ENCODE data around the gene CBX8. TPM values are rescaled to one million over a fixed set of nuclear protein-coding genes. Genes with fewer than 3 reads are reported as not detected.

The CBX8 gene
- total and polyA plus RNA-seq, 2 of the 13 experiments (the other 11 are each of a cell fraction or from before 2014, with no cell fraction given), result 0.34 to 12.6 TPM

DNA sequence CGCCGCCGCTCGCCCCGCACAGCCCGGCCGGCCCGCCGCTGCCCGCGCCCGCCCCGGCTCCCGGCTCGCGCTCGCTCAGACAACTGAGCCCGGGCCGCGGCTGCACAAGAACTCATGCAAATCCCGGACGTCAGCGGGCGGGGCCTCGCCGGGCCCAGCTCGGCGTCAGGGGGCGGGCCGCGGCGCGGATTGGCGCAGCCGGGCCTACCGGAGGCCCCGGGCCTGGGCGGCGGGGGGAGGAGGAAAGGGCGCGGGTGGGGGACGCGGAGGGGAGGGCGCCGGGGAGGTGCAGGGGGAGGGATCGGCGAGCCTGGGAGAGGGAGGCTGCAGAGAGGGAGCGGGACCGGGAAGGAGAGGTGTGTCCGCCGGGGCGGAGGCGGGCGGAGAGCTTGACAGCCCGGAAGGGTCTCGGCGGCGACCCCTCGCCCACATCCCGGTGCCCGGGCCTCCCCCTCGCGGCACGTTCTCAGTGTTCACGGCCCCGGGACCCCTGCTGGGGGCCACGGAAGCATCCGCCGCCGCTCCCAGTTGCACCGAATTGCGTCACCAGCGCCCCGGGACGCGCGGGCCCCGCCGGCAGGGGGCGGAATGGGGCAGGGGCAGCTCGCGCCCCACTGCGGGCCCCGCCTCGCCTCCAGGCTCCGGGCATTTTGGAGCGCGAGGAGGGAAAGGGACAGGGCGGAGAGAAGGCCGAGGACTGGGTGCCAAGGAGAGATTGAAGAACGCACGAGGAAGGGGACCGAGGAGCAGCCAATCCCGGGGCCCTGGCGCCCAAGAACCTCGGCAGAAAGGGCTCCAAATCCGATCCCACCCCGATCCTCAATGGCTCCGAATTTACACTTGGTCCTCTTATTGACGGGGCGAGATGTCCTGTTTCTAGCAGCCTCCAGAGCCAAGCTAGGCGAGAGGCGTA, 42.7 kb upstream of the CBX8 start, which contains the start of gene CBX4 (continued):
- peak; percentile 29; the same call in 1 of the 2 replicates for TF ChIP-seq REPIN1 (CRISPR knock-in tag; IDR thresholded peaks at IDR 0.05; ENCODE audit: borderline replicate concordance, low read depth)
- TF ChIP-seq KDM1A (CRISPR knock-in tag; IDR thresholded peaks at IDR 0.05), result peak; percentile 97; the same call in 1 of the 2 replicates
- peak; percentile 87 for TF ChIP-seq POLR2G (IDR thresholded peaks at IDR 0.05; ENCODE audit: low read depth, low read length)
- peak; percentile 71; the same call in 1 of the 2 replicates for TF ChIP-seq GLI4 (CRISPR knock-in tag; IDR thresholded peaks at IDR 0.05; ENCODE audit: borderline replicate concordance)
- TF ChIP-seq RAD51 (IDR thresholded peaks at IDR 0.05; ENCODE audit: borderline replicate concordance), result no peak
- no peak for TF ChIP-seq ZNF430 (CRISPR knock-in tag; IDR thresholded peaks at IDR 0.05)
- TF ChIP-seq, protein P1, sequence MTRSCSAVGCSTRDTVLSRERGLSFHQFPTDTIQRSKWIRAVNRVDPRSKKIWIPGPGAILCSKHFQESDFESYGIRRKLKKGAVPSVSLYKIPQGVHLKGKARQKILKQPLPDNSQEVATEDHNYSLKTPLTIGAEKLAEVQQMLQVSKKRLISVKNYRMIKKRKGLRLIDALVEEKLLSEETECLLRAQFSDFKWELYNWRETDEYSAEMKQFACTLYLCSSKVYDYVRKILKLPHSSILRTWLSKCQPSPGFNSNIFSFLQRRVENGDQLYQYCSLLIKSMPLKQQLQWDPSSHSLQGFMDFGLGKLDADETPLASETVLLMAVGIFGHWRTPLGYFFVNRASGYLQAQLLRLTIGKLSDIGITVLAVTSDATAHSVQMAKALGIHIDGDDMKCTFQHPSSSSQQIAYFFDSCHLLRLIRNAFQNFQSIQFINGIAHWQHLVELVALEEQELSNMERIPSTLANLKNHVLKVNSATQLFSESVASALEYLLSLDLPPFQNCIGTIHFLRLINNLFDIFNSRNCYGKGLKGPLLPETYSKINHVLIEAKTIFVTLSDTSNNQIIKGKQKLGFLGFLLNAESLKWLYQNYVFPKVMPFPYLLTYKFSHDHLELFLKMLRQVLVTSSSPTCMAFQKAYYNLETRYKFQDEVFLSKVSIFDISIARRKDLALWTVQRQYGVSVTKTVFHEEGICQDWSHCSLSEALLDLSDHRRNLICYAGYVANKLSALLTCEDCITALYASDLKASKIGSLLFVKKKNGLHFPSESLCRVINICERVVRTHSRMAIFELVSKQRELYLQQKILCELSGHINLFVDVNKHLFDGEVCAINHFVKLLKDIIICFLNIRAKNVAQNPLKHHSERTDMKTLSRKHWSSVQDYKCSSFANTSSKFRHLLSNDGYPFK (CRISPR knock-in tag; IDR thresholded peaks at IDR 0.05; ENCODE audit: borderline replicate concordance), result peak; percentile 10; the same call in 1 of the 2 replicates
- TF ChIP-seq, protein P2, sequence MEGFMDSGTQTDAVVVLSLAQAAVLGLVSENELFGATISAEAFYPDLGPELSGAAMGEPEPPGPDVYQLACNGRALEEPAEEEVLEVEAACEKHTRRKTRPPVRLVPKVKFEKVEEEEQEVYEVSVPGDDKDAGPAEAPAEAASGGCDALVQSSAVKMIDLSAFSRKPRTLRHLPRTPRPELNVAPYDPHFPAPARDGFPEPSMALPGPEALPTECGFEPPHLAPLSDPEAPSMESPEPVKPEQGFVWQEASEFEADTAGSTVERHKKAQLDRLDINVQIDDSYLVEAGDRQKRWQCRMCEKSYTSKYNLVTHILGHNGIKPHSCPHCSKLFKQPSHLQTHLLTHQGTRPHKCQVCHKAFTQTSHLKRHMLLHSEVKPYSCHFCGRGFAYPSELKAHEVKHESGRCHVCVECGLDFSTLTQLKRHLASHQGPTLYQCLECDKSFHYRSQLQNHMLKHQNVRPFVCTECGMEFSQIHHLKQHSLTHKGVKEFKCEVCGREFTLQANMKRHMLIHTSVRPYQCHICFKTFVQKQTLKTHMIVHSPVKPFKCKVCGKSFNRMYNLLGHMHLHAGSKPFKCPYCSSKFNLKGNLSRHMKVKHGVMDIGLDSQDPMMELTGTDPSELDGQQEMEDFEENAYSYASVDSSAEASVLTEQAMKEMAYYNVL (CRISPR knock-in tag; IDR thresholded peaks at IDR 0.05; ENCODE audit: borderline replicate concordance), result peak; percentile 46; the same call in 1 of the 2 replicates
- TF ChIP-seq HNRNPH1 (optimal IDR thresholded peaks at IDR 0.05; ENCODE audit: low read depth, low read length), result peak; percentile 56
- peak; percentile 61; the same call in 1 of the 2 replicates for TF ChIP-seq CC2D1A (CRISPR knock-in tag; IDR thresholded peaks at IDR 0.05)
- TF ChIP-seq, protein P3, sequence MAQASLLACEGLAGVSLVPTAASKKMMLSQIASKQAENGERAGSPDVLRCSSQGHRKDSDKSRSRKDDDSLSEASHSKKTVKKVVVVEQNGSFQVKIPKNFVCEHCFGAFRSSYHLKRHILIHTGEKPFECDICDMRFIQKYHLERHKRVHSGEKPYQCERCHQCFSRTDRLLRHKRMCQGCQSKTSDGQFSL (CRISPR knock-in tag; IDR thresholded peaks at IDR 0.05), result 0 out of 2 replicates have a peak, but pooled peaks have one; percentile 68
- TF ChIP-seq, protein P4, sequence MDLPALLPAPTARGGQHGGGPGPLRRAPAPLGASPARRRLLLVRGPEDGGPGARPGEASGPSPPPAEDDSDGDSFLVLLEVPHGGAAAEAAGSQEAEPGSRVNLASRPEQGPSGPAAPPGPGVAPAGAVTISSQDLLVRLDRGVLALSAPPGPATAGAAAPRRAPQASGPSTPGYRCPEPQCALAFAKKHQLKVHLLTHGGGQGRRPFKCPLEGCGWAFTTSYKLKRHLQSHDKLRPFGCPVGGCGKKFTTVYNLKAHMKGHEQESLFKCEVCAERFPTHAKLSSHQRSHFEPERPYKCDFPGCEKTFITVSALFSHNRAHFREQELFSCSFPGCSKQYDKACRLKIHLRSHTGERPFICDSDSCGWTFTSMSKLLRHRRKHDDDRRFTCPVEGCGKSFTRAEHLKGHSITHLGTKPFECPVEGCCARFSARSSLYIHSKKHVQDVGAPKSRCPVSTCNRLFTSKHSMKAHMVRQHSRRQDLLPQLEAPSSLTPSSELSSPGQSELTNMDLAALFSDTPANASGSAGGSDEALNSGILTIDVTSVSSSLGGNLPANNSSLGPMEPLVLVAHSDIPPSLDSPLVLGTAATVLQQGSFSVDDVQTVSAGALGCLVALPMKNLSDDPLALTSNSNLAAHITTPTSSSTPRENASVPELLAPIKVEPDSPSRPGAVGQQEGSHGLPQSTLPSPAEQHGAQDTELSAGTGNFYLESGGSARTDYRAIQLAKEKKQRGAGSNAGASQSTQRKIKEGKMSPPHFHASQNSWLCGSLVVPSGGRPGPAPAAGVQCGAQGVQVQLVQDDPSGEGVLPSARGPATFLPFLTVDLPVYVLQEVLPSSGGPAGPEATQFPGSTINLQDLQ (CRISPR knock-in tag; IDR thresholded peaks at IDR 0.05), result peak; percentile 77
- TF ChIP-seq, protein P5, sequence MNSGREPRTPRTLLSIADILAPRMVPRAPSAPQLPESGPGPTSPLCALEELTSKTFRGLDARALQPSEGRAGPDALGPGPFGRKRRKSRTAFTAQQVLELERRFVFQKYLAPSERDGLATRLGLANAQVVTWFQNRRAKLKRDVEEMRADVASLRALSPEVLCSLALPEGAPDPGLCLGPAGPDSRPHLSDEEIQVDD (CRISPR knock-in tag; IDR thresholded peaks at IDR 0.05; ENCODE audit: borderline replicate concordance), result no peak
- TF ChIP-seq NR2F2 (IDR thresholded peaks at IDR 0.05; ENCODE audit: borderline replicate concordance, low read depth), result no peak; the same call in 1 of the 2 replicates
- TF ChIP-seq DPF2 (CRISPR knock-in tag; IDR thresholded peaks at IDR 0.05; ENCODE audit: borderline replicate concordance, low read depth), result peak; percentile 68; the same call in 1 of the 2 replicates
- no peak for TF ChIP-seq NFE2 (CRISPR knock-in tag; IDR thresholded peaks at IDR 0.05)
- TF ChIP-seq, protein P6, sequence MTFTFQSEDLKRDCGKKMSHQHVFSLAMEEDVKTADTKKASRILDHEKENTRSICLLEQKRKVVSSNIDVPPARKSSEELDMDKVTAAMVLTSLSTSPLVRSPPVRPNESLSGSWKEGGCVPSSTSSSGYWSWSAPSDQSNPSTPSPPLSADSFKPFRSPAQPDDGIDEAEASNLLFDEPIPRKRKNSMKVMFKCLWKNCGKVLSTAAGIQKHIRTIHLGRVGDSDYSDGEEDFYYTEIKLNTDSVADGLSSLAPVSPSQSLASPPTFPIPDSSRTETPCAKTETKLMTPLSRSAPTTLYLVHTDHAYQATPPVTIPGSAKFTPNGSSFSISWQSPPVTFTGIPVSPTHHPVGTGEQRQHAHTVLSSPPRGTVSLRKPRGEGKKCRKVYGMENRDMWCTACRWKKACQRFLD (CRISPR knock-in tag; IDR thresholded peaks at IDR 0.05; ENCODE audit: borderline replicate concordance), result peak; percentile 31; the same call in 1 of the 2 replicates

All from HepG2 (cell line).